ENCODE results near the gene ATP7A. TPM values are rescaled to one million over a fixed set of nuclear protein-coding genes. Genes with fewer than 3 reads are reported as not detected.

Gene ATP7A
- total and polyA plus RNA-seq, 9 of the 15 experiments (the other 6 are each of a cell fraction or from before 2014, with no cell fraction given) = 7.8 to 22.7 (median 11.6) TPM

DNA sequence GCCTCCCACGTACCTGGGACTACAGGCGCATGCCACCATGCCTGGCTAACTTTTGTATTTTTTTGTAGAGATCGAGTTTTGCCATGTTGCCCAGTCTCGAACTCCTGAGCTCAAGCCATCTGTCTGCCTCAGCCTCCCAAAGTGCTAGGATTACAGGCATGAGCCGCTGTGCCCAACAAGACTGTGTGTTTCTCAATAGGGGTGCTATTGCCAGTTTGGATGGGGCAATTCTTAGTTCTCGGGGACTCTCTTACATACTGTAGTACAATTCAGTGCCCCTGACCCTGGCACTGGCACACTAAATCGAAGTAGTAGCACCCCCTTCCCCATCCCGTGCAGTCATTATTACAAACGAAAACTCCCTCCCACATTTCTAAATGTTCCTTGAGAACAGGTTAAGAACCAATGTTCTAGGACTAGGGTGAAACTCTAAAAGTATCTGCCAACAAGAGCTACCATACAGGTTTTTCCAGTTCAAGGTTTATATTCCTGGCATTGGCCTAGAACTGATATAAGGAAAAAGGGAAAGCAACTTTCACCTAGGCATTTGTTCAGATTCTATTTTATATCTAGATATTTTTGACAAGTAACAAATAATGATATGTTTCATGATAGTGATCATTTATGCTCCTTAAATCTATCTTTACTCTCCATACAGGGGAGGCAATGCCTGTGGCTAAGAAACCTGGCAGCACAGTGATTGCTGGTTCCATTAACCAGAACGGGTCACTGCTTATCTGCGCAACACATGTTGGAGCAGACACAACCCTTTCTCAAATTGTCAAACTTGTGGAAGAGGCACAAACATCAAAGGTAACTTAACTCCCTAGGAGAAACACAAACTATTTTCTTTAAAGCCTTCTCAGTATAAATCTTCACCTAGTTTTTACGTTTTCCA is 109.3 kb downstream of the ATP7A start (continued):
- TF ChIP-seq PHB2 (IDR thresholded peaks at IDR 0.05; ENCODE audit: low read depth) = no peak
- TF ChIP-seq, protein P1, sequence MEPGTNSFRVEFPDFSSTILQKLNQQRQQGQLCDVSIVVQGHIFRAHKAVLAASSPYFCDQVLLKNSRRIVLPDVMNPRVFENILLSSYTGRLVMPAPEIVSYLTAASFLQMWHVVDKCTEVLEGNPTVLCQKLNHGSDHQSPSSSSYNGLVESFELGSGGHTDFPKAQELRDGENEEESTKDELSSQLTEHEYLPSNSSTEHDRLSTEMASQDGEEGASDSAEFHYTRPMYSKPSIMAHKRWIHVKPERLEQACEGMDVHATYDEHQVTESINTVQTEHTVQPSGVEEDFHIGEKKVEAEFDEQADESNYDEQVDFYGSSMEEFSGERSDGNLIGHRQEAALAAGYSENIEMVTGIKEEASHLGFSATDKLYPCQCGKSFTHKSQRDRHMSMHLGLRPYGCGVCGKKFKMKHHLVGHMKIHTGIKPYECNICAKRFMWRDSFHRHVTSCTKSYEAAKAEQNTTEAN (CRISPR knock-in tag; IDR thresholded peaks at IDR 0.05) = no peak
- peak; percentile 6 for TF ChIP-seq MEIS2 (IDR thresholded peaks at IDR 0.05; ENCODE audit: partially characterized antibody)
- TF ChIP-seq RCOR1 (IDR thresholded peaks at IDR 0.05; ENCODE audit: borderline replicate concordance in 1 of 2, low read depth in 2 of 2, low read length in 2 of 2) = peak in 1 of 2 experiments; percentile 39; a peak in 1 of 4 replicates
- TF ChIP-seq FOXJ2 (tag; IDR thresholded peaks at IDR 0.05) = no peak
- 0 out of 2 replicates have a peak, but pooled peaks have one; percentile 8 for TF ChIP-seq KLF16 (IDR thresholded peaks at IDR 0.05)
- TF ChIP-seq STAT5A (IDR thresholded peaks at IDR 0.05; ENCODE audit: borderline replicate concordance, low read length) = no peak
- peak; percentile 72 for TF ChIP-seq TEAD4 (IDR thresholded peaks at IDR 0.05; ENCODE audit: low read length)
- TF ChIP-seq TEAD4 (CRISPR knock-in tag; IDR thresholded peaks at IDR 0.05; ENCODE audit: borderline replicate concordance) = no peak
- TF ChIP-seq TAL1 (IDR thresholded peaks at IDR 0.05) = peak; percentile 48; the same call in 1 of the 2 replicates
- no peak for TF ChIP-seq JUN (IDR thresholded peaks at IDR 0.05; ENCODE audit: borderline replicate concordance, low read depth, low read length)
- no peak for TF ChIP-seq JUN (CRISPR knock-in tag; IDR thresholded peaks at IDR 0.05; ENCODE audit: borderline replicate concordance)
- peak; percentile 37 for TF ChIP-seq CBFA2T2 (conservative IDR thresholded peaks at IDR 0.05)
- TF ChIP-seq STAG1 (CRISPR knock-in tag; IDR thresholded peaks at IDR 0.05; ENCODE audit: borderline replicate concordance) = no peak
- TF ChIP-seq CBFA2T3 (IDR thresholded peaks at IDR 0.05) = peak; percentile 75

All from K562 (cell line).